HepG2 (cell line): ENCODE measurements around the gene BCL2L2. TPM values are rescaled to one million over a fixed set of nuclear protein-coding genes. Genes with fewer than 3 reads are reported as not detected.

Experiments
- ATAC-seq: fragments of 200-7000 bp; cut with Tn5 transposase; 3 replicates; pipeline ENCODE4 v1.9.1; 2020; ENCODE audit warnings: mild to moderate bottlenecking, moderate library complexity
- BruUV-seq: library from RNA; stranded (reverse); fragments of 400-500 nt; replicated peaks from 2 replicates; lab custom pipeline; 2021; lab: Mats Ljungman, UMichigan
- CTCF ChIA-PET: fragments of 300-600 bp; formaldehyde crosslinking; extraction: SDS; loops from one replicate; lab custom pipeline; 2021; ENCODE audit warnings: low total read pairs, inconsistent platforms, low intra/inter-chr PET ratio; lab: Yijun Ruan, JAX
- POLR2A ChIA-PET: fragments of 350-600 bp; sonication (Branson Sonifier 250); formaldehyde crosslinking; loops from one replicate; lab custom pipeline; 2020; ENCODE audit warnings: antibody characterized with exemption, inconsistent platforms; lab: Yijun Ruan, JAX
- DNase-seq: peaks from one replicate; pipeline ENCODE4 v3.0.0-alpha.2; 2015; ENCODE audit warnings: low spot score
- FAIRE-seq: peaks from 3 replicates; lab custom pipeline; 2011; peaks lifted over from hg19 to GRCh38; lab: Jason Lieb, UNC
- H2AFZ ChIP-seq: one replicate; pipeline ENCODE4 v1.6.1; 2011; ENCODE audit warnings: low read length, inconsistent platforms
- H3K27ac ChIP-seq: fragments of 300-600 bp; 3 replicates; pipeline ENCODE4 v1.8.0; 2011; ENCODE audit warnings: mixed run types, mild to moderate bottlenecking, mixed read lengths, low read length, inconsistent platforms; ENCODE audit not compliant: insufficient read depth; ENCODE audit errors: extremely low read length
- H3K27me3 ChIP-seq, 2 experiments: fragments of 200-600 bp in 1 of 2; 2 replicates in 1 of 2; 3 replicates in 1 of 2; pipeline versions ENCODE4 v1.6.0 to v1.8.0; 2011; ENCODE audit warnings: low read length in 2 of 2, mild to moderate bottlenecking in 2 of 2, moderate library complexity in 2 of 2, inconsistent platforms in 1 of 2; ENCODE audit not compliant: insufficient read depth in 2 of 2, control insufficient read depth in 1 of 2
- H3K36me3 ChIP-seq, 2 experiments: fragments of 200-600 bp in 1 of 2; replicated peaks in 1 of 2; 2 replicates in 1 of 2; 3 replicates in 1 of 2; pipeline versions ENCODE4 v1.5.1 to v1.8.0; 2011; ENCODE audit warnings: low read length in 2 of 2, inconsistent platforms in 1 of 2; ENCODE audit not compliant: insufficient read depth in 2 of 2, control insufficient read depth in 1 of 2
- H3K4me1 ChIP-seq: 2 replicates; pipeline ENCODE4 v1.5.1; 2012; ENCODE audit warnings: low read length, inconsistent platforms; ENCODE audit not compliant: insufficient read depth
- H3K4me2 ChIP-seq: 2 replicates; pipeline ENCODE4 v1.6.0; 2011; ENCODE audit warnings: low read depth, low read length, inconsistent platforms
- H3K4me3 ChIP-seq, 3 experiments: fragments of 200-600 bp in 1 of 3; sonication (generic), shearing (Covaris generic) in 1 of 3; replicated peaks in 1 of 3; 2 replicates each; pipeline ENCODE4 v1.5.1; 2011 to 2016; ENCODE audit warnings: low read length in 3 of 3, inconsistent platforms in 2 of 3, low read depth in 2 of 3, mild to moderate bottlenecking in 2 of 3, control low read depth in 1 of 3, mixed read lengths in 1 of 3; ENCODE audit not compliant: insufficient read depth in 1 of 3
- H3K79me2 ChIP-seq: one replicate; pipeline ENCODE4 v1.6.1; 2011; ENCODE audit warnings: low read length, inconsistent platforms; ENCODE audit not compliant: insufficient read depth
- H3K9ac ChIP-seq: 2 replicates; pipeline ENCODE4 v1.6.0; 2011; ENCODE audit warnings: mild to moderate bottlenecking, low read depth, low read length, inconsistent platforms; ENCODE audit not compliant: insufficient read depth
- H3K9me3 ChIP-seq: 2 replicates; pipeline ENCODE4 v1.5.1; 2012; ENCODE audit warnings: mild to moderate bottlenecking, low read length
- H4K20me1 ChIP-seq: 2 replicates; pipeline ENCODE4 v1.6.0; 2011; ENCODE audit warnings: inconsistent platforms, mild to moderate bottlenecking, low read length, moderate library complexity; ENCODE audit not compliant: insufficient read depth
- BRCA1 ChIP-seq: sonication (generic); formaldehyde crosslinking; IDR thresholded peaks from 2 replicates; pipeline ENCODE4 v1.4.0; 2020; ENCODE audit warnings: missing genetic modification reagents
- GATAD2A ChIP-seq: IDR thresholded peaks from 2 replicates; pipeline ENCODE4 v1.6.1; 2016
- HNRNPK ChIP-seq: fragments of 200-400 bp; formaldehyde crosslinking; IDR thresholded peaks from 2 replicates; pipeline ENCODE4 v1.6.1; 2018; ENCODE audit warnings: low read length, low read depth, moderate library complexity, mild to moderate bottlenecking; ENCODE audit not compliant: poor library complexity, severe bottlenecking
- JARID2 ChIP-seq: sonication (generic); formaldehyde crosslinking; IDR thresholded peaks from 2 replicates; pipeline ENCODE4 v1.8.1; 2023; ENCODE audit warnings: missing genetic modification reagents, inconsistent platforms; ENCODE audit not compliant: insufficient replicate concordance
- LCORL ChIP-seq, 2 experiments: fragments of 450-650 bp in 1 of 2; sonication (generic) in 1 of 2; formaldehyde crosslinking in 1 of 2; IDR thresholded peaks; 2 replicates each; pipeline versions ENCODE4 v1.5.0 to v1.6.1; 2017 to 2020; ENCODE audit warnings: antibody characterized with exemption in 1 of 2, missing genetic modification reagents in 1 of 2
- NONO ChIP-seq, 2 experiments: fragments of 450-650 bp in 1 of 2; sonication (generic) in 1 of 2; formaldehyde crosslinking in 1 of 2; IDR thresholded peaks in 1 of 2; conservative IDR thresholded peaks in 1 of 2; 2 replicates each; pipeline versions ENCODE4 v1.6.1 to v1.8.0; 2017 to 2022; ENCODE audit warnings: mild to moderate bottlenecking in 1 of 2, missing genetic modification reagents in 1 of 2, moderate library complexity in 1 of 2
- POLR2AphosphoS5 ChIP-seq: IDR thresholded peaks from 2 replicates; pipeline ENCODE4 v1.6.1; 2012; ENCODE audit warnings: low read depth, low read length
- RARA ChIP-seq: IDR thresholded peaks from 2 replicates; pipeline ENCODE4 v1.6.1; 2016; ENCODE audit warnings: missing genetic modification reagents, missing compliant biosample characterization
- TEAD3 ChIP-seq: optimal IDR thresholded peaks from 2 replicates; pipeline ENCODE3; 2016; ENCODE audit warnings: borderline replicate concordance
- THAP11 ChIP-seq: IDR thresholded peaks from 2 replicates; pipeline ENCODE4 v1.6.1; 2016; ENCODE audit warnings: missing biosample characterization, missing genetic modification reagents
- U2AF2 ChIP-seq: fragments of 200-400 bp; formaldehyde crosslinking; IDR thresholded peaks from 2 replicates; pipeline ENCODE4 v1.6.1; 2017; ENCODE audit warnings: low read depth, mild to moderate bottlenecking, low read length
- YY1 ChIP-seq: IDR thresholded peaks from 2 replicates; pipeline ENCODE4 v1.6.1; 2011; ENCODE audit warnings: low read length, low read depth, moderate library complexity, mild to moderate bottlenecking; ENCODE audit not compliant: insufficient read depth, insufficient replicate concordance
- ZNF12 ChIP-seq: sonication (generic); formaldehyde crosslinking; IDR thresholded peaks from 2 replicates; pipeline ENCODE4 v1.5.0; 2020; ENCODE audit warnings: missing genetic modification reagents
- ZNF260 ChIP-seq: sonication (generic); formaldehyde crosslinking; IDR thresholded peaks from 2 replicates; pipeline ENCODE4 v1.4.0; 2020; ENCODE audit warnings: missing genetic modification reagents, low read depth, mild to moderate bottlenecking, borderline replicate concordance
- ZNF557 ChIP-seq: sonication (generic); formaldehyde crosslinking; IDR thresholded peaks from 2 replicates; pipeline ENCODE4 v1.4.0; 2020; ENCODE audit warnings: missing genetic modification reagents
- ZSCAN29 ChIP-seq: sonication (generic); formaldehyde crosslinking; conservative IDR thresholded peaks from 2 replicates; pipeline ENCODE4 v1.4.0; 2020; ENCODE audit warnings: mild to moderate bottlenecking, missing genetic modification reagents
- WGBS: methylation state at CpG from one replicate; pipeline ENCODE4 v1.1.6; 2017; ENCODE audit warnings: low lambda C conversion rate; 5-methylcytosine and 5-hydroxymethylcytosine counted together
- in situ Hi-C: cut with HindIII; loops from 2 replicates; pipeline ENCODE4 v1.10.0; 2017; ENCODE audit warnings: low pct_unique_long_range_greater_than_20kb; ENCODE audit not compliant: extremely low pct_ligation_motif_present
- intact Hi-C: fragments of 100-400 bp; cut with micrococcal nuclease; formaldehyde crosslinking; loops from one replicate; pipeline ENCODE4 v1.10.0; 2022; ENCODE audit not compliant: unreplicated experiment
- polyA plus RNA-seq, 8 experiments: library from polyadenylated mRNA; depleted of rRNA in 3 of 8; stranded (reverse) in 7 of 8; unstranded in 1 of 8; fragments of >200 nt; fragmentation: Illumina TruSeq in 4 of 8; extraction: Trizol in 4 of 8; gene quantifications; 2 replicates each; pipeline versions ENCODE4 v1.2.1 to v1.2.3, GENCODE V29; 2011 to 2016; ENCODE audit warnings: low read depth in 4 of 8, missing spikeins in 1 of 8, mixed read lengths in 1 of 8; ENCODE audit not compliant: insufficient read depth in 1 of 8
- total RNA-seq, 5 experiments: library from RNA; depleted of rRNA; stranded (reverse); fragments of >200 nt; fragmentation: Illumina TruSeq; extraction: Trizol; gene quantifications; 2 replicates each; pipeline ENCODE4 v1.2.3, GENCODE V29; 2016; ENCODE audit warnings: low read depth in 1 of 5
- TF ChIP-seq, protein P1 (sequence below): sonication (generic); formaldehyde crosslinking; conservative IDR thresholded peaks from 2 replicates; pipeline ENCODE4 v1.4.0; 2020; ENCODE audit warnings: missing genetic modification reagents
- TF ChIP-seq, protein P2 (sequence below): sonication (generic); formaldehyde crosslinking; IDR thresholded peaks from 2 replicates; pipeline ENCODE4 v1.5.0; 2020; ENCODE audit warnings: missing genetic modification reagents
- TF ChIP-seq, protein P3 (sequence below): IDR thresholded peaks from 2 replicates; pipeline ENCODE4 v1.6.1; 2016; ENCODE audit warnings: mild to moderate bottlenecking

BCL2L2 gene
- total and polyA plus RNA-seq, 2 of the 13 experiments (the other 11 are each of a cell fraction or from before 2014, with no cell fraction given): 28.1 to 49.8 TPM

DNA sequence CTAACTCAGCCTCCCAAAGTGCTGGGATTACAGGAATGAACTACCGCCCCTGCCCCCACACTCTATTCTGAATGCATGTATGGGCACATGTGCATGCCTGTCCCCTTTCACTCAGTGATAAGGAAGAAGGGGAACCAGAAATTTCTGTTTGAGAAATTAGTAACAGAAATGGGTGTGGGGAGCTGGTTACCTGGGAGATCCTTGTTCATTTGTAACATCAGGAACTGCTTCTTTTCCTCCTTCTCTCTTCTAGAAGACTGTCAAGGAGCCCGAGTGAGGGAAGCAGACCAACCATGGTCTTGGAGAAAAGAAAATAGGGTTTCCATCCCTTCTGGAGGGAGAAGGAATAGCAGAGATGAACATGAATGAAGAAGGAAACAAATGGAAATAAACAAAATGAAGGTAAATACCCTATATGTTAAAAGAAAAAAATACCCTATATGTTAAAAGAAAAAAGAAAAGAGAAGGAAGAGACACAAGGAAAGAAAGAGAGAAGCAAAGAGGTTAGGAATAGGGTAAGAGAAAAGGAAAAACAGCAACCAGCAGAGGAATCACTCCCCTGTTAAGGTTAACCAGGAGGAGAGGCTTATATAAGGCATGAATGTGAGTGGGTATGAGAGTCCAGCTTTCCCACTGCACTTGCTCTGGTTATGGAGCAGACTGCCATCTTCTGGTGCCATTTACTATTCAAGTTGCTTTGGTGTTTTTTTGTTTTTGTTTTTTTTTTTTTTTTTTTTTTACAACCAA lies 7.2 kb upstream of the BCL2L2 start:
- BruUV-seq: no TSS peak
- Histone ChIP-seq H4K20me1 (no peaks in the 10 kb centered on the region), H3K27ac (peak overlapping the region; percentile 12), H3K36me3 (peaks cover 3% of the 10 kb centered on the region in 2 experiments; a peak in 1 of 5 replicates), H3K27me3 (no peaks in the 10 kb centered on the region; a peak in 1 of 5 replicates), H3K4me1 (peaks cover 50% of the 10 kb centered on the region), H3K9me3 (no peaks in the 10 kb centered on the region), H3K4me2 (peak overlapping the region; percentile 99; the same call in 1 of the 2 replicates), H3K79me2 (peaks cover 4% of the 10 kb centered on the region), H2AFZ (no peak overlapping the region), H3K9ac (no peak overlapping the region), H3K4me3 (no peak overlapping the region)
- 95% methylated on average over 2 of the region's 2 CpGs for WGBS
- intact Hi-C loops: loop anchor here (1.0 to 5.0 kb wide), 2 partner anchors 34 to 177 kb away; no protein-coding TSS in a partner anchor
- DNase-seq: peak; percentile 87
- peak; percentile 68 for FAIRE-seq
- POLR2A ChIA-PET: interaction anchor here (0.6 to 18.7 kb wide), 5 partner anchors 14 to 230 kb away, joined by 3 to 1053 read pairs (median 3); partner anchors contain the start of genes HOMEZ and PABPN1
- CTCF ChIA-PET: interaction anchor here (1.0 to 2.4 kb wide), 4 partner anchors 21 to 178 kb away, joined by 3 to 17 read pairs (median 8); no protein-coding TSS in a partner anchor
- no peak for ATAC-seq
- in situ Hi-C loops: loop anchor here (5.0 kb wide), 1 partner anchor 37 kb away; no protein-coding TSS in a partner anchor
- TF ChIP-seq YY1 (peak; percentile 27), LCORL (IDR thresholded peaks at IDR 0.05) (peak; percentile 51; the same call in 1 of the 2 replicates), LCORL (CRISPR knock-in tag; IDR thresholded peaks at IDR 0.05) (no peak), RARA (peak; percentile 8; the same call in 1 of the 2 replicates), POLR2AphosphoS5 (0 out of 2 replicates have a peak, but pooled peaks have one; percentile 22), U2AF2 (peak; percentile 80; the same call in 1 of the 2 replicates), THAP11 (CRISPR knock-in tag) (0 out of 2 replicates have a peak, but pooled peaks have one; percentile 17), ZNF557 (no peak), ZNF260 (CRISPR knock-in tag) (no peak), BRCA1 (no peak), TEAD3 (CRISPR knock-in tag) (peak; percentile 74), JARID2 (CRISPR knock-in tag) (peak; percentile 61), GATAD2A (CRISPR knock-in tag) (peak; percentile 55), NONO (IDR thresholded peaks at IDR 0.05) (no peak), NONO (CRISPR knock-in tag; conservative IDR thresholded peaks at IDR 0.05) (no peak), ZNF12 (CRISPR knock-in tag) (peak; percentile 90), ZSCAN29 (CRISPR knock-in tag) (no peak), HNRNPK (no peak)
- TF ChIP-seq, protein P1, sequence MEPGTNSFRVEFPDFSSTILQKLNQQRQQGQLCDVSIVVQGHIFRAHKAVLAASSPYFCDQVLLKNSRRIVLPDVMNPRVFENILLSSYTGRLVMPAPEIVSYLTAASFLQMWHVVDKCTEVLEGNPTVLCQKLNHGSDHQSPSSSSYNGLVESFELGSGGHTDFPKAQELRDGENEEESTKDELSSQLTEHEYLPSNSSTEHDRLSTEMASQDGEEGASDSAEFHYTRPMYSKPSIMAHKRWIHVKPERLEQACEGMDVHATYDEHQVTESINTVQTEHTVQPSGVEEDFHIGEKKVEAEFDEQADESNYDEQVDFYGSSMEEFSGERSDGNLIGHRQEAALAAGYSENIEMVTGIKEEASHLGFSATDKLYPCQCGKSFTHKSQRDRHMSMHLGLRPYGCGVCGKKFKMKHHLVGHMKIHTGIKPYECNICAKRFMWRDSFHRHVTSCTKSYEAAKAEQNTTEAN: no peak
- TF ChIP-seq, protein P2, sequence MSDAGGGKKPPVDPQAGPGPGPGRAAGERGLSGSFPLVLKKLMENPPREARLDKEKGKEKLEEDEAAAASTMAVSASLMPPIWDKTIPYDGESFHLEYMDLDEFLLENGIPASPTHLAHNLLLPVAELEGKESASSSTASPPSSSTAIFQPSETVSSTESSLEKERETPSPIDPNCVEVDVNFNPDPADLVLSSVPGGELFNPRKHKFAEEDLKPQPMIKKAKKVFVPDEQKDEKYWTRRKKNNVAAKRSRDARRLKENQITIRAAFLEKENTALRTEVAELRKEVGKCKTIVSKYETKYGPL (CRISPR knock-in tag): peak; percentile 81
- TF ChIP-seq, protein P3, sequence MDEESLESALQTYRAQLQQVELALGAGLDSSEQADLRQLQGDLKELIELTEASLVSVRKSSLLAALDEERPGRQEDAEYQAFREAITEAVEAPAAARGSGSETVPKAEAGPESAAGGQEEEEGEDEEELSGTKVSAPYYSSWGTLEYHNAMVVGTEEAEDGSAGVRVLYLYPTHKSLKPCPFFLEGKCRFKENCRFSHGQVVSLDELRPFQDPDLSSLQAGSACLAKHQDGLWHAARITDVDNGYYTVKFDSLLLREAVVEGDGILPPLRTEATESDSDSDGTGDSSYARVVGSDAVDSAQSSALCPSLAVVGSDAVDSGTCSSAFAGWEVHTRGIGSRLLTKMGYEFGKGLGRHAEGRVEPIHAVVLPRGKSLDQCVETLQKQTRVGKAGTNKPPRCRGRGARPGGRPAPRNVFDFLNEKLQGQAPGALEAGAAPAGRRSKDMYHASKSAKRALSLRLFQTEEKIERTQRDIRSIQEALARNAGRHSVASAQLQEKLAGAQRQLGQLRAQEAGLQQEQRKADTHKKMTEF: no peak
